IMR-90 (cell line): ENCODE measurements around the gene MPZL2. TPM values are rescaled to one million over a fixed set of nuclear protein-coding genes. Genes with fewer than 3 reads are reported as not detected.

ENCODE experiments used
- ATAC-seq: fragments of 200-7000 bp; cut with Tn5 transposase; 2 replicates; pipeline ENCODE4 v1.9.1; 2020; ENCODE audit warnings: low read depth, mild to moderate bottlenecking, moderate library complexity
- BruUV-seq: library from RNA; stranded (reverse); fragments of 400-500 nt; replicated peaks from 2 replicates; lab custom pipeline; 2021; lab: Mats Ljungman, UMichigan
- CTCF ChIA-PET: fragments of 300-600 bp; formaldehyde crosslinking; extraction: SDS; loops from one replicate; lab custom pipeline; 2021; ENCODE audit warnings: antibody characterized with exemption; lab: Yijun Ruan, JAX
- POLR2A ChIA-PET: fragments of 300-600 bp; sonication (Branson Sonifier 250); formaldehyde crosslinking; loops from one replicate; lab custom pipeline; 2022; ENCODE audit warnings: antibody characterized with exemption; ENCODE audit not compliant: unreplicated experiment; lab: Charles Lee
- DNase-seq: peaks from one replicate; pipeline ENCODE4 v3.0.0; 2013
- H2AFZ ChIP-seq: replicated peaks from 2 replicates; pipeline ENCODE3; 2013; ENCODE audit warnings: low read length, mild to moderate bottlenecking; ENCODE audit not compliant: poor library complexity
- H2AK5ac ChIP-seq: 2 replicates; pipeline ENCODE4 v1.6.1; 2013; ENCODE audit warnings: low read depth, low read length, inconsistent platforms
- H2AK9ac ChIP-seq: replicated peaks from 2 replicates; pipeline ENCODE3; 2013; ENCODE audit warnings: mild to moderate bottlenecking, low read depth, low read length, moderate library complexity; ENCODE audit not compliant: poor library complexity
- H2BK120ac ChIP-seq: 2 replicates; pipeline ENCODE4 v1.6.1; 2013; ENCODE audit warnings: low read depth, low read length, inconsistent platforms
- H2BK15ac ChIP-seq: 3 replicates; pipeline ENCODE4 v1.6.1; 2013; ENCODE audit warnings: low read depth, low read length, inconsistent platforms
- H2BK20ac ChIP-seq: 2 replicates; pipeline ENCODE4 v1.6.1; 2013; ENCODE audit warnings: low read depth, mild to moderate bottlenecking, inconsistent platforms, low read length, moderate library complexity
- H2BK5ac ChIP-seq: 2 replicates; pipeline ENCODE4 v1.6.1; 2013; ENCODE audit warnings: mild to moderate bottlenecking, low read depth, low read length, inconsistent platforms; ENCODE audit not compliant: poor library complexity, severe bottlenecking
- H3K14ac ChIP-seq: replicated peaks from 2 replicates; pipeline ENCODE4 v1.6.1; 2013; ENCODE audit warnings: low read depth, low read length, inconsistent platforms
- H3K18ac ChIP-seq: 2 replicates; pipeline ENCODE4 v1.6.1; 2013; ENCODE audit warnings: low read depth, low read length, control low read depth
- H3K23ac ChIP-seq: 2 replicates; pipeline ENCODE4 v1.6.1; 2013; ENCODE audit warnings: low read depth, low read length, inconsistent platforms
- H3K27ac ChIP-seq: 2 replicates; pipeline ENCODE4 v1.5.1; 2013; ENCODE audit warnings: mild to moderate bottlenecking, control low read depth, low read length; ENCODE audit not compliant: insufficient read depth
- H3K27me3 ChIP-seq: 2 replicates; pipeline ENCODE4 v1.6.1; 2013; ENCODE audit warnings: low read length; ENCODE audit not compliant: control insufficient read depth, insufficient read depth
- H3K36me3 ChIP-seq: 2 replicates; pipeline ENCODE4 v1.6.1; 2013; ENCODE audit warnings: low read length, mixed read lengths; ENCODE audit not compliant: control insufficient read depth, insufficient read depth
- H3K4ac ChIP-seq: 2 replicates; pipeline ENCODE4 v1.6.1; 2013; ENCODE audit warnings: low read depth, low read length, inconsistent platforms
- H3K4me1 ChIP-seq: 2 replicates; pipeline ENCODE4 v1.6.1; 2013; ENCODE audit warnings: low read length, mixed read lengths; ENCODE audit not compliant: control insufficient read depth, insufficient read depth
- H3K4me2 ChIP-seq: 2 replicates; pipeline ENCODE4 v1.6.1; 2013; ENCODE audit warnings: low read depth, mild to moderate bottlenecking, control low read depth, low read length, moderate library complexity
- H3K4me3 ChIP-seq: 2 replicates; pipeline ENCODE4 v1.5.1; 2013; ENCODE audit warnings: low read depth, mild to moderate bottlenecking, control low read depth, low read length, moderate library complexity; ENCODE audit not compliant: insufficient read depth
- H3K56ac ChIP-seq: 2 replicates; pipeline ENCODE4 v1.6.1; 2013; ENCODE audit warnings: low read length, inconsistent platforms; ENCODE audit not compliant: insufficient read depth; ENCODE audit errors: extremely low read depth
- H3K79me1 ChIP-seq, 2 experiments: 2 replicates each; pipeline ENCODE4 v1.6.1; 2013; ENCODE audit warnings: low read length in 2 of 2, inconsistent platforms in 1 of 2, low read depth in 1 of 2
- H3K9ac ChIP-seq: 2 replicates; pipeline ENCODE4 v1.6.1; 2013; ENCODE audit warnings: low read depth, low read length, control low read depth
- H3K9me1 ChIP-seq: 2 replicates; pipeline ENCODE4 v1.6.1; 2013; ENCODE audit warnings: low read length, inconsistent platforms; ENCODE audit not compliant: insufficient read depth
- H3K9me3 ChIP-seq: 2 replicates; pipeline ENCODE4 v1.6.1; 2013; ENCODE audit warnings: low read length; ENCODE audit not compliant: control insufficient read depth, insufficient read depth
- H4K20me1 ChIP-seq: 2 replicates; pipeline ENCODE4 v1.6.1; 2013; ENCODE audit warnings: low read length, inconsistent platforms; ENCODE audit not compliant: insufficient read depth
- H4K5ac ChIP-seq: 2 replicates; pipeline ENCODE4 v1.6.1; 2013; ENCODE audit warnings: mild to moderate bottlenecking, low read depth, low read length, control low read depth
- H4K8ac ChIP-seq, 2 experiments: 2 replicates each; pipeline ENCODE4 v1.6.1; 2013; ENCODE audit warnings: low read depth in 2 of 2, low read length in 2 of 2, control low read depth in 1 of 2, inconsistent platforms in 1 of 2
- H4K91ac ChIP-seq: 2 replicates; pipeline ENCODE4 v1.6.1; 2013; ENCODE audit warnings: low read depth, low read length, inconsistent platforms; ENCODE audit not compliant: insufficient read depth
- CEBPB ChIP-seq: IDR thresholded peaks from 2 replicates; pipeline ENCODE4 v1.6.1; 2012; ENCODE audit warnings: low read depth, low read length, improper control_type of control experiment
- CHD1 ChIP-seq: IDR thresholded peaks from 2 replicates; pipeline ENCODE4 v1.6.1; 2012; ENCODE audit warnings: low read depth, low read length, improper control_type of control experiment
- FOS ChIP-seq: fragments of 150-350 bp; IDR thresholded peaks from 2 replicates; pipeline ENCODE4 v1.6.1; 2016; ENCODE audit warnings: low read depth, low read length
- MAFK ChIP-seq: IDR thresholded peaks from 2 replicates; pipeline ENCODE4 v1.6.1; 2012; ENCODE audit warnings: low read depth, low read length, improper control_type of control experiment
- NFE2L2 ChIP-seq: fragments of 150-350 bp; IDR thresholded peaks from 2 replicates; pipeline ENCODE4 v1.6.1; 2016; ENCODE audit warnings: low read depth, mild to moderate bottlenecking, low read length
- POLR2A ChIP-seq: IDR thresholded peaks from 2 replicates; pipeline ENCODE4 v1.6.1; 2012; ENCODE audit warnings: mild to moderate bottlenecking, low read depth, low read length
- RAD21 ChIP-seq: IDR thresholded peaks from 2 replicates; pipeline ENCODE4 v1.6.1; 2012; ENCODE audit warnings: low read length, improper control_type of control experiment
- RFX5 ChIP-seq: IDR thresholded peaks from 2 replicates; pipeline ENCODE4 v1.8.0; 2012; ENCODE audit warnings: low read depth, mild to moderate bottlenecking, low read length, moderate library complexity
- WGBS, 2 experiments: methylation state at CpG; one replicate each; pipeline versions ENCODE4 v1.1.5 to v1.1.7; 2013; ENCODE audit warnings: missing lambda C conversion rate in 2 of 2; ENCODE audit not compliant: insufficient read length in 1 of 2; ENCODE audit errors: extremely low coverage in 2 of 2; 5-methylcytosine and 5-hydroxymethylcytosine counted together
- dilution Hi-C: fragments of 300-500 bp; cut with HindIII; formaldehyde crosslinking; loops from one replicate; pipeline ENCODE4 v1.14.3; 2018; ENCODE audit warnings: low sequenced_read_pairs; ENCODE audit not compliant: unreplicated experiment
- in situ Hi-C: fragments of 300-500 bp; cut with MboI; formaldehyde crosslinking; loops from 3 replicates; pipeline ENCODE4 v1.14.3; 2019; ENCODE audit warnings: low sequenced_read_pairs, inconsistent platforms, mixed read lengths
- intact Hi-C: fragments of 100-400 bp; cut with micrococcal nuclease; formaldehyde crosslinking; loops from 2 replicates; pipeline ENCODE4 v1.10.0; 2022
- polyA plus RNA-seq, 3 experiments: library from polyadenylated mRNA; depleted of rRNA; stranded (reverse); fragments of >200 nt; gene quantifications; 2 replicates each; pipeline ENCODE4 v1.2.3, GENCODE V29; 2012; ENCODE audit warnings: low replicate concordance in 1 of 3
- total RNA-seq: library from RNA; depleted of rRNA; stranded (reverse); fragments of >200 nt; gene quantifications from 2 replicates; pipeline ENCODE4 v1.2.3, GENCODE V29; 2012
- TF ChIP-seq, protein P1 (sequence below): conservative IDR thresholded peaks from 2 replicates; pipeline ENCODE4 v1.5.1; 2012; ENCODE audit warnings: mild to moderate bottlenecking, low read depth, low read length, improper control_type of control experiment
- TF ChIP-seq, protein P2 (sequence below): fragments of 150-350 bp; IDR thresholded peaks from 2 replicates; pipeline ENCODE4 v1.6.1; 2017; ENCODE audit warnings: mild to moderate bottlenecking, antibody characterized with exemption, low read length, low read depth
- TF ChIP-seq, protein P3 (sequence below): fragments of 150-350 bp; IDR thresholded peaks from 2 replicates; pipeline ENCODE4 v1.6.1; 2016; ENCODE audit warnings: low read depth, mild to moderate bottlenecking, low read length, moderate library complexity, borderline replicate concordance

The MPZL2 gene
- total and polyA plus RNA-seq, 2 of the 4 experiments (the other 2 are of a cell fraction) = not detected

DNA sequence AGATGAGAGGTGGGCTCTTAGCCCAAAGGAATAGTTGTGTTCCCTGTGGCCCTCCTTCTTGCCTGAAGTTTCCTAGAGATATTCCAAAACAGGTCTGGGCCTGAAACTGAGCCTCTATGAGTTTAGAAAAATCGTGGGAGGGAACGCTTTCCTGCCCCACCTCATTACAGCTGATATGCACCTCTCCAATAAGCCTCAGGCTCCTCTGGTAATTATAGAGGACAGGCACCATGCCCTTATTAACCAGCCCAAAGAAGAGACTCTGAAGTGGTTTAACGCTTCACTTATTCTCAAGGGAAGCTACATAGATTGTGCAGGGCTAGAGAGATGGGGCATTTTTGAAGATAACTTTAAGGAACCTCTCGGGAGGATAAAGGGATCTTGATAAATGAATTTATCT is 3.4 kb upstream of the MPZL2 start:
- Histone ChIP-seq H4K91ac (no peak overlapping the region), H3K27ac (no peak overlapping the region), H3K23ac (no peak overlapping the region), H2BK15ac (no peak overlapping the region), H3K9me1 (no peaks in the 10 kb centered on the region), H2BK5ac (no peak overlapping the region), H4K20me1 (no peaks in the 10 kb centered on the region), H3K56ac (no peak overlapping the region), H2BK120ac (no peak overlapping the region), H3K9ac (no peak overlapping the region), H3K18ac (no peak overlapping the region), H2AFZ (no peak overlapping the region), H3K4me2 (no peak overlapping the region), H3K79me1 (no peaks in the 10 kb centered on the region), H2BK20ac (no peak overlapping the region), H3K4me1 (no peaks in the 10 kb centered on the region), H4K5ac (no peak overlapping the region), H3K4ac (no peak overlapping the region), H3K4me3 (no peak overlapping the region), H3K9me3 (no peaks in the 10 kb centered on the region), H4K8ac (no peak overlapping the region), H3K27me3 (peaks cover 23% of the 10 kb centered on the region), H2AK9ac (no peak overlapping the region), H2AK5ac (no peak overlapping the region), H3K14ac (no peak overlapping the region), H3K36me3 (no peaks in the 10 kb centered on the region)
- POLR2A ChIA-PET = no interaction called here
- dilution Hi-C loops (no loop called here), intact Hi-C loops (no loop called here), in situ Hi-C loops (no loop called here)
- ATAC-seq (no peak), DNase-seq (no peak)
- WGBS, 2 experiments = no CpG with 5 or more reads among the region's 4 CpGs
- TF ChIP-seq RFX5 (no peak), CEBPB (no peak), NFE2L2 (no peak), POLR2A (no peak), RAD21 (no peak), CHD1 (no peak), FOS (no peak), MAFK (no peak)
- TF ChIP-seq, protein P1, sequence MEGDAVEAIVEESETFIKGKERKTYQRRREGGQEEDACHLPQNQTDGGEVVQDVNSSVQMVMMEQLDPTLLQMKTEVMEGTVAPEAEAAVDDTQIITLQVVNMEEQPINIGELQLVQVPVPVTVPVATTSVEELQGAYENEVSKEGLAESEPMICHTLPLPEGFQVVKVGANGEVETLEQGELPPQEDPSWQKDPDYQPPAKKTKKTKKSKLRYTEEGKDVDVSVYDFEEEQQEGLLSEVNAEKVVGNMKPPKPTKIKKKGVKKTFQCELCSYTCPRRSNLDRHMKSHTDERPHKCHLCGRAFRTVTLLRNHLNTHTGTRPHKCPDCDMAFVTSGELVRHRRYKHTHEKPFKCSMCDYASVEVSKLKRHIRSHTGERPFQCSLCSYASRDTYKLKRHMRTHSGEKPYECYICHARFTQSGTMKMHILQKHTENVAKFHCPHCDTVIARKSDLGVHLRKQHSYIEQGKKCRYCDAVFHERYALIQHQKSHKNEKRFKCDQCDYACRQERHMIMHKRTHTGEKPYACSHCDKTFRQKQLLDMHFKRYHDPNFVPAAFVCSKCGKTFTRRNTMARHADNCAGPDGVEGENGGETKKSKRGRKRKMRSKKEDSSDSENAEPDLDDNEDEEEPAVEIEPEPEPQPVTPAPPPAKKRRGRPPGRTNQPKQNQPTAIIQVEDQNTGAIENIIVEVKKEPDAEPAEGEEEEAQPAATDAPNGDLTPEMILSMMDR = no peak
- TF ChIP-seq, protein P2, sequence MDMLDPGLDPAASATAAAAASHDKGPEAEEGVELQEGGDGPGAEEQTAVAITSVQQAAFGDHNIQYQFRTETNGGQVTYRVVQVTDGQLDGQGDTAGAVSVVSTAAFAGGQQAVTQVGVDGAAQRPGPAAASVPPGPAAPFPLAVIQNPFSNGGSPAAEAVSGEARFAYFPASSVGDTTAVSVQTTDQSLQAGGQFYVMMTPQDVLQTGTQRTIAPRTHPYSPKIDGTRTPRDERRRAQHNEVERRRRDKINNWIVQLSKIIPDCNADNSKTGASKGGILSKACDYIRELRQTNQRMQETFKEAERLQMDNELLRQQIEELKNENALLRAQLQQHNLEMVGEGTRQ = no peak
- TF ChIP-seq, protein P3, sequence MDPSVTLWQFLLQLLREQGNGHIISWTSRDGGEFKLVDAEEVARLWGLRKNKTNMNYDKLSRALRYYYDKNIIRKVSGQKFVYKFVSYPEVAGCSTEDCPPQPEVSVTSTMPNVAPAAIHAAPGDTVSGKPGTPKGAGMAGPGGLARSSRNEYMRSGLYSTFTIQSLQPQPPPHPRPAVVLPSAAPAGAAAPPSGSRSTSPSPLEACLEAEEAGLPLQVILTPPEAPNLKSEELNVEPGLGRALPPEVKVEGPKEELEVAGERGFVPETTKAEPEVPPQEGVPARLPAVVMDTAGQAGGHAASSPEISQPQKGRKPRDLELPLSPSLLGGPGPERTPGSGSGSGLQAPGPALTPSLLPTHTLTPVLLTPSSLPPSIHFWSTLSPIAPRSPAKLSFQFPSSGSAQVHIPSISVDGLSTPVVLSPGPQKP = no peak
- CTCF ChIA-PET = no interaction called here
- BruUV-seq = no TSS peak
